GM13977 (cell line): Measurements from ENCODE around the gene CFP.
"Not testable (repeated sequence)": the region's sequence is repeated elsewhere in the genome, so short reads cannot be mapped to it uniquely, and the experiment has no call there.

Experiments
- DNase-seq: peaks from one replicate; pipeline ENCODE4 v3.0.0; 2012; ENCODE audit warnings: low spot score
- in situ Hi-C: fragments of 300-500 bp; cut with MboI; formaldehyde crosslinking; loops from one replicate; pipeline ENCODE4 v1.12.0; 2022; ENCODE audit warnings: low sequenced_read_pairs, low pct_unique_long_range_greater_than_20kb, mixed read lengths, inconsistent platforms; ENCODE audit not compliant: unreplicated experiment
- TF ChIP-seq, protein P1 (sequence below): IDR thresholded peaks from 2 replicates; pipeline ENCODE4 v1.5.1; 2012; ENCODE audit warnings: mild to moderate bottlenecking, control low read depth; ENCODE audit not compliant: insufficient read depth; ENCODE audit errors: extremely low read depth, missing control alignments

Gene CFP

DNA sequence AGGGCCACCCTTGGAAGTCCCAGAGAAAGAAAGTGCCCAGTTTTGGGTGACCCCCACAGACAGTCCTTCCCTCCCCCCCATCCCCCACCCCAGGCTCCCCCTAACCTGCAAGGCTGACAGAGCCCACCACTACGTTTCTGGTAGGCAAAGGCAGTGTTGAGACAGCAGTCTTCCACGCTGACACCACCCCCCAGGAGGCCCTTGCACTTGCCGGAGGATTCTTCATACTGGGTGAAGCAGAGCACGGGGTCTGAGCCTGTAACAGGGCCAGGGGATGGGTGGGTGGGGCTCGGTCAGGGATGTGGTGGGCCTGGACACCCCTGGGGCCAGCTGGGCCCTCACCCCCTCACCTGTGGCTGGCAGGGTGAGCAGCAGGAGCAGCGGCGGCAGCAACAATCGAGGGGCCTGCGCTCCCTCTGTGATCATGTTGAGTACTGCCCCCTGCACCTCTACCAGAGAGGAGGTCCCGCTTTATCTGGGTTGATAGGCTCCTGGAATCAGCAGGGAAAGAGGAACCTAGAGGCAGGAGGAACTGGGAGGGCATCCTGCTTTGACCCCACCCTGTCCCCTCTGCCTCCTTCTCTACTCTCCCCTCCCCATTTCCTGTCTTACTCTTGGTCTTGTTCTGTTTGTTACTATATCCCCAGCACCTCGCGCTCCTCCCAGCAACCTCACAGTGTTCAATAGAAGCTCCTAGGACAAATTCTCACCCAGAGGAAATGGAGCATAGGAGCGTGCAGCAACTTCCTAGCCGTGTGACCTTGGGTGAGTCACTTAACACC is at the start of gene CFP:
Gene CFP, minus strand, starts transcription at position 512 of the 782 bp plus-strand sequence. Its CDS starts 86 bp downstream, at position 426.
- in situ Hi-C loops, result no loop called here
- no peak for DNase-seq
- TF ChIP-seq, protein P1, sequence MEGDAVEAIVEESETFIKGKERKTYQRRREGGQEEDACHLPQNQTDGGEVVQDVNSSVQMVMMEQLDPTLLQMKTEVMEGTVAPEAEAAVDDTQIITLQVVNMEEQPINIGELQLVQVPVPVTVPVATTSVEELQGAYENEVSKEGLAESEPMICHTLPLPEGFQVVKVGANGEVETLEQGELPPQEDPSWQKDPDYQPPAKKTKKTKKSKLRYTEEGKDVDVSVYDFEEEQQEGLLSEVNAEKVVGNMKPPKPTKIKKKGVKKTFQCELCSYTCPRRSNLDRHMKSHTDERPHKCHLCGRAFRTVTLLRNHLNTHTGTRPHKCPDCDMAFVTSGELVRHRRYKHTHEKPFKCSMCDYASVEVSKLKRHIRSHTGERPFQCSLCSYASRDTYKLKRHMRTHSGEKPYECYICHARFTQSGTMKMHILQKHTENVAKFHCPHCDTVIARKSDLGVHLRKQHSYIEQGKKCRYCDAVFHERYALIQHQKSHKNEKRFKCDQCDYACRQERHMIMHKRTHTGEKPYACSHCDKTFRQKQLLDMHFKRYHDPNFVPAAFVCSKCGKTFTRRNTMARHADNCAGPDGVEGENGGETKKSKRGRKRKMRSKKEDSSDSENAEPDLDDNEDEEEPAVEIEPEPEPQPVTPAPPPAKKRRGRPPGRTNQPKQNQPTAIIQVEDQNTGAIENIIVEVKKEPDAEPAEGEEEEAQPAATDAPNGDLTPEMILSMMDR, result no peak

- in situ Hi-C loops, DNase-seq: not testable (repeated sequence)
These were observed 46.5 kb upstream of the CFP start for GRCh38 chrX:47675959-47676859.

- no peak for DNase-seq
- in situ Hi-C loops, result no loop called here
- TF ChIP-seq, protein P1, result no peak
These were observed 45.0 kb upstream of the CFP start for GRCh38 chrX:47674776-47675175.

DNA sequence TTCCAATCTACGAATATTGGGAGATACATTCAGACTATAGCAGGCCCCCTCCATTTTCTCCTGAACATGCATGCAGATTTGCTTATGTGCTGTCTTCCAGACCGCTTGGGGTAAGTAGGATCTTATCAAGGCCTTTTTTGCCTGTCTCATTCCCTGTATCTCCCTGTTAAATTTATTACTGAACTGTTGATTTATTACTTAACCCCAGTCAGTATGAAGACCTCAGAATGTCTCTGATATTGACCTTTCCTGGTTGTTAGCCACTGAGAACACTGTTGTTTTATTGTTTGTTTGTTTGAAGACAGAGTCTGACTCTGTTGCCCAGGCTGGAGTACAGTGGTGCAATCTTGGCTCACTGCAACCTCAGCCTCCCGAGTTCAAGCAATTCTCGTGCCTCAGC is 36.1 kb upstream of the CFP start:
- DNase-seq, in situ Hi-C loops: not testable (repeated sequence)

- TF ChIP-seq, protein P1, result no peak
- no peak for DNase-seq
- in situ Hi-C loops, result no loop called here
These were observed 35.0 kb upstream of the CFP start for GRCh38 chrX:47664737-47665136.

DNA sequence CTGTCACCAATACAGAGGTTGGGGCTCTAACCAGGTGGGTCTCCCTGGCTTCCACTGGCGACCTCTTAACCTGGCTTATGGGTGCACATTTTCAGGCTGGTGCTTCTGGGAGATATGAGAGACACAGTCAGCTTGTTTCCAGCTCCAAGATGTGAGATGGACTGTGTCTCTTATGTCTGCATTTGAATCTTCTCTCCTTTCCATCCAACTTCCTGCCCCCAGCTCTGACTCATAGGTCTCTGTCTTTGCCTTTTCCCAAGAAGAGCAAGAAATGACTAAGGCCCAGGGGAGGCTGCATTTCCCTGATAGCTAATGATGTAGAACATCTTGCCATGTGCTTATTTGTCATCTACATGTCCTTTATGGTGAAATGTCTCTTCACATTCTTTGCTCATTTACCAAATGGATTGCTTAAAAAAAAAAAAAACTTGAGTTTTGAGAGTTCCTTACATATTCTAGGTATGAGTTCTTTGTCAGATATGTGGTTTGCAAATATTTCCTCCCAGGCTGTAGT is 32.5 kb upstream of the CFP start:
- in situ Hi-C loops, result no loop called here
- DNase-seq, result no peak
- TF ChIP-seq, protein P1, result no peak

GRCh38 chrX:47661539-47661938 is 31.8 kb upstream of the CFP start:
- TF ChIP-seq, protein P1, result no peak
- no peak for DNase-seq
- in situ Hi-C loops, result no loop called here
